Measurements from ENCODE around the gene BCL2L14. TPM values are rescaled to one million over a fixed set of nuclear protein-coding genes. Genes with fewer than 3 reads are reported as not detected.

BCL2L14 gene
- total RNA-seq, 1 experiment from 2014 or later, result not detected

- CTCF ChIA-PET, result no interaction called here
- H3F3A ChIP-seq (ENCODE audit: low read length, unreplicated experiment), result no peaks in the 10 kb centered on the region
- H3K4me1 ChIP-seq (ENCODE audit: insufficient read depth, low read length), result no peaks in the 10 kb centered on the region
- H3K27me3 ChIP-seq (ENCODE audit: low read length), result no peaks in the 10 kb centered on the region
- H3K4me3 ChIP-seq (ENCODE audit: low read length), result no peak overlapping the region
- no peak overlapping the region for H2AFZ ChIP-seq (ENCODE audit: low read length)
- H4K20me1 ChIP-seq (ENCODE audit: low read length), result no peaks in the 10 kb centered on the region
- POLR2A ChIA-PET (ENCODE audit: unreplicated experiment), result no interaction called here
- no TSS peak for BruUV-seq (replicated peaks)
- ATAC-seq, result no peak
- no peaks in the 10 kb centered on the region for H3K9me3 ChIP-seq (ENCODE audit: low read length)
- H3K4me2 ChIP-seq (ENCODE audit: low read length), result no peak overlapping the region
- intact Hi-C loops (cut with micrococcal nuclease), result no loop called here
- no peak for TF ChIP-seq EZH2 (IDR thresholded peaks at IDR 0.05; ENCODE audit: low read length, unreplicated experiment)
- no peak for TF ChIP-seq EZH2phosphoT487 (IDR thresholded peaks at IDR 0.05; ENCODE audit: borderline replicate concordance, low read length)
- no peak for TF ChIP-seq CTCF (conservative IDR thresholded peaks at IDR 0.05; ENCODE audit: low read depth, low read length)
- H3K79me2 ChIP-seq (ENCODE audit: low read length), result no peaks in the 10 kb centered on the region
- no peaks in the 10 kb centered on the region for H3K36me3 ChIP-seq (ENCODE audit: low read depth, low read length)
- no peak for DNase-seq
- no peaks in the 10 kb centered on the region for H3K9me2 ChIP-seq (replicated peaks; ENCODE audit: low read length)
- no peak overlapping the region for H3K9ac ChIP-seq (ENCODE audit: low read length)
- H3K27ac ChIP-seq (ENCODE audit: low read length), result no peak overlapping the region
Measured at GRCh38 chr12:12047682-12048081, 23.1 kb upstream of the BCL2L14 start.

GRCh38 chr12:12048266-12048665, 22.5 kb upstream of the BCL2L14 start:
- ChIA-PET POLR2A (ENCODE audit: unreplicated experiment) (no interaction called here), CTCF (no interaction called here)
- BruUV-seq (replicated peaks), result no TSS peak

GRCh38 chr12:12048714-12049113, 22.0 kb upstream of the BCL2L14 start:
- no peak for DNase-seq
- no TSS peak for BruUV-seq (replicated peaks)
- POLR2A ChIA-PET (ENCODE audit: unreplicated experiment), result no interaction called here

More at GRCh38 chr12:12048266-12048665, 22.5 kb upstream of the BCL2L14 start:
- Histone ChIP-seq H3K27ac (ENCODE audit: low read length) (no peak overlapping the region), H2AFZ (ENCODE audit: low read length) (no peak overlapping the region), H3K4me2 (ENCODE audit: low read length) (no peak overlapping the region), H3K4me3 (ENCODE audit: low read length) (no peak overlapping the region), H4K20me1 (ENCODE audit: low read length) (no peaks in the 10 kb centered on the region), H3K9me2 (replicated peaks; ENCODE audit: low read length) (no peaks in the 10 kb centered on the region), H3K79me2 (ENCODE audit: low read length) (no peaks in the 10 kb centered on the region), H3K9me3 (ENCODE audit: low read length) (no peaks in the 10 kb centered on the region), H3K36me3 (ENCODE audit: low read depth, low read length) (no peaks in the 10 kb centered on the region), H3K27me3 (ENCODE audit: low read length) (no peaks in the 10 kb centered on the region), H3K4me1 (ENCODE audit: insufficient read depth, low read length) (no peaks in the 10 kb centered on the region), H3K9ac (ENCODE audit: low read length) (no peak overlapping the region), H3F3A (ENCODE audit: low read length, unreplicated experiment) (no peaks in the 10 kb centered on the region)
- no peak for DNase-seq
- intact Hi-C loops (cut with micrococcal nuclease), result no loop called here
- no peak for ATAC-seq
- TF ChIP-seq CTCF (conservative IDR thresholded peaks at IDR 0.05; ENCODE audit: low read depth, low read length), result no peak
- TF ChIP-seq EZH2phosphoT487 (IDR thresholded peaks at IDR 0.05; ENCODE audit: borderline replicate concordance, low read length), result no peak
- no peak for TF ChIP-seq EZH2 (IDR thresholded peaks at IDR 0.05; ENCODE audit: low read length, unreplicated experiment)

More at GRCh38 chr12:12048714-12049113, 22.0 kb upstream of the BCL2L14 start:
- CTCF ChIA-PET, result no interaction called here
- no peaks in the 10 kb centered on the region for H3K36me3 ChIP-seq (ENCODE audit: low read depth, low read length)
- H3K9me3 ChIP-seq (ENCODE audit: low read length), result no peaks in the 10 kb centered on the region
- H3K27ac ChIP-seq (ENCODE audit: low read length), result no peak overlapping the region
- no peaks in the 10 kb centered on the region for H3K79me2 ChIP-seq (ENCODE audit: low read length)
- no peak overlapping the region for H3K9ac ChIP-seq (ENCODE audit: low read length)
- H3K4me1 ChIP-seq (ENCODE audit: insufficient read depth, low read length), result no peaks in the 10 kb centered on the region
- no peak overlapping the region for H3K4me2 ChIP-seq (ENCODE audit: low read length)
- H4K20me1 ChIP-seq (ENCODE audit: low read length), result no peaks in the 10 kb centered on the region
- ATAC-seq, result no peak
- no peaks in the 10 kb centered on the region for H3K9me2 ChIP-seq (replicated peaks; ENCODE audit: low read length)
- no peak overlapping the region for H3K4me3 ChIP-seq (ENCODE audit: low read length)
- intact Hi-C loops (cut with micrococcal nuclease), result no loop called here
- no peak for TF ChIP-seq EZH2 (IDR thresholded peaks at IDR 0.05; ENCODE audit: low read length, unreplicated experiment)
- TF ChIP-seq EZH2phosphoT487 (IDR thresholded peaks at IDR 0.05; ENCODE audit: borderline replicate concordance, low read length), result no peak
- no peak for TF ChIP-seq CTCF (conservative IDR thresholded peaks at IDR 0.05; ENCODE audit: low read depth, low read length)
- H3K27me3 ChIP-seq (ENCODE audit: low read length), result no peaks in the 10 kb centered on the region
- no peaks in the 10 kb centered on the region for H3F3A ChIP-seq (ENCODE audit: low read length, unreplicated experiment)
- no peak overlapping the region for H2AFZ ChIP-seq (ENCODE audit: low read length)
